Spinal cord (tissue), 10 donors: Measurements from ENCODE around the gene KIZ. TPM values are rescaled to one million over a fixed set of nuclear protein-coding genes. Genes with fewer than 3 reads are reported as not detected.
A peak's percentile ranks its signal among the peaks of the same experiment; 100 is the strongest.

Experiments
- DNase-seq, 6 donors: peaks; one replicate each; pipeline versions ENCODE4 v3.0.0 to v3.0.0-alpha.2; 2013 to 2015; ENCODE audit warnings: low spot score in 6 of 6, low read depth in 4 of 6
- H3K27ac ChIP-seq: one replicate; pipeline ENCODE4 v1.5.1; 2013; ENCODE audit warnings: low read depth, low read length, control low read depth
- H3K27me3 ChIP-seq: one replicate; pipeline ENCODE4 v1.6.1; 2013; ENCODE audit warnings: low read length; ENCODE audit not compliant: control insufficient read depth, insufficient read depth
- H3K36me3 ChIP-seq: one replicate; pipeline ENCODE4 v1.6.1; 2013; ENCODE audit warnings: low read length; ENCODE audit not compliant: control insufficient read depth, insufficient read depth
- H3K4me1 ChIP-seq: one replicate; pipeline ENCODE4 v1.6.1; 2013; ENCODE audit warnings: low read length; ENCODE audit not compliant: control insufficient read depth, insufficient read depth
- H3K4me3 ChIP-seq: one replicate; pipeline ENCODE4 v1.5.1; 2013; ENCODE audit warnings: low read depth, low read length, control low read depth
- H3K9me3 ChIP-seq: one replicate; pipeline ENCODE4 v1.6.1; 2013; ENCODE audit warnings: low read length; ENCODE audit not compliant: control insufficient read depth, insufficient read depth
- WGBS: methylation state at CpG from one replicate; pipeline ENCODE4 v1.1.5; 2013; ENCODE audit warnings: missing lambda C conversion rate; ENCODE audit not compliant: insufficient coverage; 5-methylcytosine and 5-hydroxymethylcytosine counted together
- polyA plus RNA-seq, 2 donors: library from polyadenylated mRNA; unstranded; fragments of 120-200 nt; gene quantifications; one replicate each; pipeline ENCODE4 v1.2.1, GENCODE V29; 2013; ENCODE audit not compliant: insufficient read length in 2 of 2
- total RNA-seq, 2 donors: library from RNA; depleted of rRNA in 1 of 2; stranded (reverse); fragments of 120-200 nt in 1 of 2; fragments of >200 nt in 1 of 2; gene quantifications; one replicate each; pipeline versions ENCODE4 v1.2.3 to v1.2.4, GENCODE V29; 2013 to 2014
- donor health status: healthy.

The KIZ gene
- total and polyA plus RNA-seq, 4 donors, result 27.5 to 38.0 (median 32.1) TPM

GRCh38 chr20:21229163-21229562 is 103.3 kb downstream of the KIZ start:
- H3K36me3 ChIP-seq, result peaks cover 10% of the 10 kb centered on the region

DNA sequence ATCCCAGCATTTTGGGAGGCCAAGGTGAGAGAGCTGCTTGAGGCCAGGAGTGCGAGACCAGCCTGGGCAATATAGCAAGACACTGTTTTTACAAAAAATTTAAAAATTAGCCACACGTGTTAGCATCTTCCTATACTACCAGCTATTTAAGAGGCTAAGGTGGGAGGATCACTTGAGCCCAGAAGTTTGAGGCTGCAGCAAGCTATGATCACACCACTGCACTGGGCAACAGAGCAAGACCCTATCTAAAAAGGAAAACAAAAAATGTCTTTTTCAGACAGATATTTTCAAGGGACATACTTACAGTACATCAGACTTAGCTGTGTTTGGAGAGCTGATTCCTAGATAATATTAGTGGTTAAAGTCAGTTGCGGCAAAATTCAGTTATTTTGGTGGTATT is 104.3 kb downstream of the KIZ start:
- Histone ChIP-seq H3K4me1 (peaks cover 8% of the 10 kb centered on the region), H3K27me3 (peaks cover 3% of the 10 kb centered on the region), H3K9me3 (no peaks in the 10 kb centered on the region), H3K27ac (no peak overlapping the region), H3K4me3 (no peak overlapping the region), H3K36me3 (peaks cover 10% of the 10 kb centered on the region)
- DNase-seq, result no peak
- 100% methylated on average over 1 of the region's 3 CpGs for WGBS

More at GRCh38 chr20:21229163-21229562, 103.3 kb downstream of the KIZ start:
- Histone ChIP-seq H3K27ac (no peak overlapping the region), H3K4me3 (no peak overlapping the region), H3K4me1 (peaks cover 5% of the 10 kb centered on the region), H3K27me3 (peaks cover 3% of the 10 kb centered on the region), H3K9me3 (no peaks in the 10 kb centered on the region)
- WGBS, result 72% methylated on average over 2 of the region's 2 CpGs
- no peak for DNase-seq

DNA sequence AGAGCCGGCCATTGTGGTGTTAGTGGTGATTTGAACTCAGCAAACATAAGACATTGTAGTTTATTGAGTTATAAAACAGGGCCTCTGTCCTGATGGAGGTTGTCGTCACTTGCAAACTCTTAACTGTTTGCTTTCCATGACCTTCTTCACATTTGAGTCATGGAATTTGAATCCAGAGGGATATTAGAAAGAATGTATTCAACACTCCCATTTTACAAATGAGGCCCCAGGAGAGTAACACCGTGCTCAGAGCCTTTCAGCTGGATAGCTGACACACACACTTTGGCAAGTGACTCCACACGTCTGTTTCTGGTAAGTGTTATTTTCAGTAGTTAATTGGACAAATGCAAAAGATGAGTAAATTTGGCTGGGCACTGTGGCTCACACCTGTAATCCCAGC is 104.8 kb downstream of the KIZ start:
- H3K36me3 ChIP-seq, result peaks cover 10% of the 10 kb centered on the region
- H3K27ac ChIP-seq, result no peak overlapping the region
- H3K27me3 ChIP-seq, result peaks cover 3% of the 10 kb centered on the region
- peaks cover 12% of the 10 kb centered on the region for H3K4me1 ChIP-seq
- no peak overlapping the region for H3K4me3 ChIP-seq
- no peaks in the 10 kb centered on the region for H3K9me3 ChIP-seq
- WGBS, result 100% methylated on average over 1 of the region's 4 CpGs
- DNase-seq, result no peak

DNA sequence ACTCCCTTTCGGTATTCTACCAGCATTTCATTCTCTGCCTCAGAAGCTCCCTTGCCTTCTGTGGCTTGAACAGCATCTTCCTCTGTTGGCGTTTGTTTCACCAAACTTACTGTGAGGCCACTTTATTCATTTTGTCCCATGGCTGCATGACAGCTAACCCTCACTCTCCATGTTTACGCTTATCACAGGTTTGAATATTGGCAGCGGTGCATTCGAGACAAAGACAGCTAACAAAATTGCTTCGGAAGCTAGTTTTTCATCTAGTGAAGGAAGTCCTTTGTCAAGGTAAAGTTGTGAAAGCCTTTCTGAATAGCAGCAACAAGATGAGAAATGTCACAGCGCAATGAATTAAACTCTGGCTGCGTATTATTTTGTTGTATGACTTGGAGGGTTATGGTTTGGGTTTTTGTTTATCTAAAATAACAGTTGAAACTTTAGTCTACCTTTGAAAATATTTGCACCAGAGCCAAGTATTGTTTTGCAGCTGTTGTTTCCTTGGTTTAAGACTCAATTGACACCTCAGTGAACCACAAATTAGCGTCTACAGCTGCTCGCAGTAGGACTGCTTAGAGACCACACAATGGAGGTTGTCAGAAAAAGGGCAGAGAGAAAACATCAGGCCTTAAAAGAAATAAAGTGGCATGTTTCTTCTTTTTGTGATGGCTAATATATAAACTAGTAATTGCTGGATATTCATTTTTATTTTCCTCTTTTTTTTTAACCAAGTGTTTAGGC is 106.8 kb downstream of the KIZ start:
- H3K9me3 ChIP-seq, result no peaks in the 10 kb centered on the region
- 81% methylated on average over 6 of the region's 10 CpGs for WGBS
- H3K27ac ChIP-seq, result no peak overlapping the region
- DNase-seq, result peak in 1 of 6 donors; percentile 57
- peaks cover 3% of the 10 kb centered on the region for H3K27me3 ChIP-seq
- H3K36me3 ChIP-seq, result peaks cover 10% of the 10 kb centered on the region
- peaks cover 10% of the 10 kb centered on the region for H3K4me1 ChIP-seq
- no peak overlapping the region for H3K4me3 ChIP-seq

DNA sequence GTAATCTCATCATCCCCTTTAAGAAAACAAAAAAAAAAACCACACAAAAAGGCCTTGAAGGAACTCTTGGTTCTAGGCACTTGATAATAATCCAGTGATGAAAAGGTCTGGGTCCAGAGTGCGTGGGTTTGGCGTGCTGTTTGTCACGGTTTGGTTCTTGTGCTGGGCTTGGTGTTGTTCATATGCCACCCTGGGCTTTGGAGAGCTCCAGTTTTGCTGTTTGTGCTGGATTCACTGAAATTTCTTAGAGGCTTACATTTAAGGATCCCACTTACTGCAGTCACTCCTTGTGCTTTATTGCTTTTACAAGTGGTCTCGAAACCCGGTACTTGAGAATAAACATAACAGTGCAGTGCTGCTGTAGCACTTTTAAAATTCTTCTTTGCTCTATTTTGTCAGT is 108.4 kb downstream of the KIZ start:
- WGBS, result 67% methylated on average over 2 of the region's 5 CpGs
- H3K27me3 ChIP-seq, result no peaks in the 10 kb centered on the region
- H3K4me3 ChIP-seq, result no peak overlapping the region
- H3K36me3 ChIP-seq, result peaks cover 14% of the 10 kb centered on the region
- DNase-seq, result no peak
- peak overlapping the region; percentile 67 for H3K27ac ChIP-seq
- H3K4me1 ChIP-seq, result peaks cover 10% of the 10 kb centered on the region
- no peaks in the 10 kb centered on the region for H3K9me3 ChIP-seq

GRCh38 chr20:21234806-21235483 is 109.1 kb downstream of the KIZ start:
- WGBS, result 27% methylated on average over 3 of the region's 11 CpGs
- H3K4me1 ChIP-seq, result peaks cover 10% of the 10 kb centered on the region
- peak; percentile 72 to 96 (median 76) for DNase-seq
- H3K27ac ChIP-seq, result peak overlapping the region; percentile 82
- H3K9me3 ChIP-seq, result no peaks in the 10 kb centered on the region
- peaks cover 11% of the 10 kb centered on the region for H3K36me3 ChIP-seq
- no peaks in the 10 kb centered on the region for H3K27me3 ChIP-seq
- H3K4me3 ChIP-seq, result peak overlapping the region; percentile 16

- Histone ChIP-seq H3K36me3 (peaks cover 8% of the 10 kb centered on the region), H3K27ac (peak overlapping the region; percentile 82), H3K4me3 (peak overlapping the region; percentile 16), H3K9me3 (no peaks in the 10 kb centered on the region), H3K27me3 (no peaks in the 10 kb centered on the region), H3K4me1 (peaks cover 10% of the 10 kb centered on the region)
- 0% methylated on average over 6 of the region's 15 CpGs for WGBS
- peak in 5 of 6 donors; percentile 62 to 92 (median 75) for DNase-seq
Measured at GRCh38 chr20:21235484-21236445, 109.9 kb downstream of the KIZ start.

GRCh38 chr20:21237956-21238799 is 112.3 kb downstream of the KIZ start:
- DNase-seq, result no peak
- WGBS, result 79% methylated on average over 8 of the region's 10 CpGs

More at GRCh38 chr20:21237956-21238799, 112.3 kb downstream of the KIZ start:
- no peaks in the 10 kb centered on the region for H3K9me3 ChIP-seq
- peaks cover 14% of the 10 kb centered on the region for H3K4me1 ChIP-seq
- no peaks in the 10 kb centered on the region for H3K27me3 ChIP-seq
- H3K27ac ChIP-seq, result no peak overlapping the region
- H3K36me3 ChIP-seq, result peaks cover 11% of the 10 kb centered on the region
- H3K4me3 ChIP-seq, result no peak overlapping the region
